Keratinocyte (primary cell): ENCODE measurements around the gene GTF3C1. TPM values are rescaled to one million over a fixed set of nuclear protein-coding genes. Genes with fewer than 3 reads are reported as not detected.

Experiments used
- DNase-seq: peaks from one replicate; pipeline ENCODE4 v3.0.0-alpha.2; 2011; ENCODE audit warnings: low read depth, missing footprints, low spot score
- FAIRE-seq: peaks from 2 replicates; lab custom pipeline; 2011; peaks lifted over from hg19 to GRCh38; lab: Jason Lieb, UNC
- H2AFZ ChIP-seq: 2 replicates; pipeline ENCODE4 v1.6.0; 2012; ENCODE audit warnings: low read length, control low read depth, inconsistent platforms; ENCODE audit not compliant: control insufficient read depth
- H3K27ac ChIP-seq: 2 replicates; pipeline ENCODE4 v1.5.1; 2011; ENCODE audit warnings: low read length; ENCODE audit not compliant: control insufficient read depth, insufficient read depth
- H3K27me3 ChIP-seq: 3 replicates; pipeline ENCODE4 v1.6.0; 2011; ENCODE audit warnings: low read length; ENCODE audit not compliant: control insufficient read depth, insufficient read depth; ENCODE audit errors: extremely low read depth
- H3K36me3 ChIP-seq, 2 experiments: 2 replicates in 1 of 2; 3 replicates in 1 of 2; pipeline ENCODE4 v1.5.1; 2011; ENCODE audit warnings: low read length in 2 of 2, mild to moderate bottlenecking in 1 of 2; ENCODE audit not compliant: control insufficient read depth in 2 of 2, insufficient read depth in 2 of 2; ENCODE audit errors: extremely low read depth in 1 of 2
- H3K4me1 ChIP-seq: 3 replicates; pipeline ENCODE4 v1.5.1; 2011; ENCODE audit warnings: low read length; ENCODE audit not compliant: control insufficient read depth, insufficient read depth; ENCODE audit errors: extremely low read depth
- H3K4me2 ChIP-seq: 3 replicates; pipeline ENCODE4 v1.6.0; 2011; ENCODE audit warnings: low read depth, low read length; ENCODE audit not compliant: control insufficient read depth, insufficient read depth; ENCODE audit errors: extremely low read depth
- H3K4me3 ChIP-seq, 3 experiments: fragments of 200-600 bp in 1 of 3; sonication (generic) in 1 of 3; 2 replicates in 2 of 3; 3 replicates in 1 of 3; pipeline ENCODE4 v1.5.1; 2011 to 2016; ENCODE audit warnings: low read length in 3 of 3, mild to moderate bottlenecking in 3 of 3, control low read depth in 2 of 3, inconsistent platforms in 1 of 3, low read depth in 1 of 3, mixed read lengths in 1 of 3, mixed run types in 1 of 3, moderate library complexity in 1 of 3; ENCODE audit not compliant: control insufficient read depth in 2 of 3, insufficient read depth in 2 of 3; ENCODE audit errors: extremely low read depth in 1 of 3
- H3K79me2 ChIP-seq: 2 replicates; pipeline ENCODE4 v1.6.0; 2012; ENCODE audit warnings: low read length; ENCODE audit not compliant: control insufficient read depth, insufficient read depth
- H3K9ac ChIP-seq: 3 replicates; pipeline ENCODE4 v1.6.0; 2011; ENCODE audit warnings: low read length; ENCODE audit not compliant: control insufficient read depth, insufficient read depth; ENCODE audit errors: extremely low read depth
- H3K9me1 ChIP-seq: 3 replicates; pipeline ENCODE4 v1.6.0; 2011; ENCODE audit warnings: low read length; ENCODE audit not compliant: control insufficient read depth, insufficient read depth; ENCODE audit errors: extremely low read depth
- H3K9me3 ChIP-seq: 2 replicates; pipeline ENCODE4 v1.5.1; 2012; ENCODE audit warnings: low read depth, low read length; ENCODE audit not compliant: control insufficient read depth
- H4K20me1 ChIP-seq: 3 replicates; pipeline ENCODE4 v1.6.0; 2011; ENCODE audit warnings: low read length; ENCODE audit not compliant: control insufficient read depth, insufficient read depth; ENCODE audit errors: extremely low read depth
- EZH2 ChIP-seq: IDR thresholded peaks from one replicate; pipeline ENCODE4 v1.6.1; 2012; ENCODE audit warnings: inconsistent platforms, mild to moderate bottlenecking, low read length, moderate library complexity
- dilution Hi-C: fragments of 300-500 bp; cut with MboI; formaldehyde crosslinking; loops from one replicate; pipeline ENCODE4 v1.7.0; 2020; ENCODE audit warnings: low sequenced_read_pairs; ENCODE audit not compliant: extremely low pct_ligation_motif_present
- polyA plus RNA-seq, 5 experiments: library from polyadenylated mRNA; depleted of rRNA in 3 of 5; stranded (reverse) in 3 of 5; stranded (forward) in 1 of 5; unstranded in 1 of 5; fragments of >200 nt; gene quantifications; 1 replicate in 1 of 5; 2 replicates in 3 of 5; 3 replicates in 1 of 5; pipeline versions ENCODE4 v1.2.1 to v1.2.3, GENCODE V29; 2011 to 2012; ENCODE audit warnings: missing spikeins in 2 of 5, low read depth in 1 of 5, low replicate concordance in 1 of 5
- TF ChIP-seq, protein P1 (sequence below), 3 experiments: IDR thresholded peaks in 1 of 3; conservative IDR thresholded peaks in 1 of 3; optimal IDR thresholded peaks in 1 of 3; 2 replicates in 2 of 3; 3 replicates in 1 of 3; pipeline versions ENCODE3 to v1.5.1; 2011; ENCODE audit warnings: low read length in 3 of 3, mild to moderate bottlenecking in 3 of 3, moderate library complexity in 2 of 3, control low read depth in 1 of 3, inconsistent platforms in 1 of 3; ENCODE audit not compliant: insufficient read depth in 2 of 3; ENCODE audit errors: extremely low read depth in 1 of 3

GTF3C1 gene
- polyA plus RNA-seq, 1 donor (not counting 4 experiments of a cell fraction or from before 2014, with no cell fraction given), result 23.5 TPM

DNA sequence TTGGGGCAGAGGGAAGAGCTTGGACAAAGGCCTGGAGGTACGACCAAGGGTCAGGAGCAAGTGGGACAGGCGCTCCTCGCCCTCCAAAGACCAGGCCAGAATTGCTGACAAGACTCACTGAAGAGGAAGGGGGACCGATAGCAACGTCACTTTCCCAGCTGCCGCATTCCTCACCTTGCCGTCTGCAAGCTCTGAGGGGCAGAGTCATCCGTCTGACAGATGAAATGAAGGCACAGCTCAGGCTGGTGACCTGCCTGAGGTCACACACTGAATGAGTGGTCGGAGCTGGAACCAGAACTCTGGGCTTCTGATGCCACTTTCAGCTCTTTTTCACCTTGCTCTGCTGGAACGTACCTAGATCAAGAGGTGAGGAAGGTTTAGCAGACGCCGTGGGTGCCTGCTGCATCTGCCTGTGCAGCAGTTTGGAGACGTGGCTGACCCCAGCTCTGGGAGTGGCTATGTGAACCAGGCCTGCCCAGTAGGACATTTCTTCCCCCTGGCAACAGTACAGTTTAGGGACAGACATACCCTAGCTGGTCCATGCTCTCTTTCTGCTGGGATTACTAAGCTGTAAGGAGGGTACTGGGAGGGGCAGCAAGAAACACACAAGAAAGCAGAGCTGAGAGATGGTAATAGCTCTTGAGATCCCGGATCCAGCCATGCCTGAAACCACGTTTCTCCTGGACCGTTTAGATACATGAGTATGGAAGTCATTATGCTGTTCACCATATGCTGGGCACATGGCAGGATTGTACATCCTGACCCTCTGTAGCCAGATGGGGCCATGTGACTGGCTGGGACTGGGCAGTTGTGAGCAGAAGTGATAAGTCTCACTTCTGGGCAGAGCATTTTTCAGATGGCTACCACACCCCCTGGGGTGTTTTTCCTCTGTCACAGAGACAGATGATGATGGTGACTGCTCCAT is 96.9 kb downstream of the GTF3C1 start:
- TF ChIP-seq EZH2, result no peak
- TF ChIP-seq, protein P1, sequence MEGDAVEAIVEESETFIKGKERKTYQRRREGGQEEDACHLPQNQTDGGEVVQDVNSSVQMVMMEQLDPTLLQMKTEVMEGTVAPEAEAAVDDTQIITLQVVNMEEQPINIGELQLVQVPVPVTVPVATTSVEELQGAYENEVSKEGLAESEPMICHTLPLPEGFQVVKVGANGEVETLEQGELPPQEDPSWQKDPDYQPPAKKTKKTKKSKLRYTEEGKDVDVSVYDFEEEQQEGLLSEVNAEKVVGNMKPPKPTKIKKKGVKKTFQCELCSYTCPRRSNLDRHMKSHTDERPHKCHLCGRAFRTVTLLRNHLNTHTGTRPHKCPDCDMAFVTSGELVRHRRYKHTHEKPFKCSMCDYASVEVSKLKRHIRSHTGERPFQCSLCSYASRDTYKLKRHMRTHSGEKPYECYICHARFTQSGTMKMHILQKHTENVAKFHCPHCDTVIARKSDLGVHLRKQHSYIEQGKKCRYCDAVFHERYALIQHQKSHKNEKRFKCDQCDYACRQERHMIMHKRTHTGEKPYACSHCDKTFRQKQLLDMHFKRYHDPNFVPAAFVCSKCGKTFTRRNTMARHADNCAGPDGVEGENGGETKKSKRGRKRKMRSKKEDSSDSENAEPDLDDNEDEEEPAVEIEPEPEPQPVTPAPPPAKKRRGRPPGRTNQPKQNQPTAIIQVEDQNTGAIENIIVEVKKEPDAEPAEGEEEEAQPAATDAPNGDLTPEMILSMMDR (optimal IDR thresholded peaks at IDR 0.05 in 1 of 3, IDR thresholded peaks at IDR 0.05 in 1 of 3, conservative IDR thresholded peaks at IDR 0.05 in 1 of 3; ENCODE audit: extremely low read depth in 1 of 3, insufficient read depth in 2 of 3, low read length in 3 of 3), result no peak
- H3K4me1 ChIP-seq, result peaks cover 16% of the 10 kb centered on the region
- no peaks in the 10 kb centered on the region for H3K79me2 ChIP-seq
- dilution Hi-C loops, result no loop called here
- H3K9me1 ChIP-seq, result no peaks in the 10 kb centered on the region
- no peaks in the 10 kb centered on the region for H3K36me3 ChIP-seq
- H3K4me3 ChIP-seq, result no peak overlapping the region
- H3K4me2 ChIP-seq, result no peak overlapping the region
- H3K9me3 ChIP-seq, result no peaks in the 10 kb centered on the region
- DNase-seq (no peak), FAIRE-seq (no peak)
- H4K20me1 ChIP-seq, result no peaks in the 10 kb centered on the region
- H2AFZ ChIP-seq, result no peak overlapping the region
- no peak overlapping the region for H3K27ac ChIP-seq
- no peak overlapping the region for H3K9ac ChIP-seq
- H3K27me3 ChIP-seq, result peaks cover 22% of the 10 kb centered on the region

DNA sequence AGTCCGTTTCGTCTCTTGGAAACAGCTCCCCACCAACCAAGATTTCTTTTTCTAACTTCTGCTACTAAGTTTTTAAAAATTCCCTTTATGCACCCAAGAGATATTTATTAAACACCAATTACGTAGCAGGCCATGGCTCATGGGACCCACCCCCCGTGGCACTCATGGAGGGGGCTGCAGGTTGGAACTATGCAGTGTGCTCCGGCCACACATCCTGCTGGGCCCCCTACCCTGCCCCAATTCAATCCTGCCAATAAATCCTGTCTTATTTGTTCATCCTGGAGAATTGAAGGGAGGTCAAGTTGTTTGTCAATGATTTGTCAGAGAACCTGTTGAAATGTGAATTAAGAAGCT is 99.5 kb downstream of the GTF3C1 start:
- TF ChIP-seq, protein P1 (optimal IDR thresholded peaks at IDR 0.05 in 1 of 3, IDR thresholded peaks at IDR 0.05 in 1 of 3, conservative IDR thresholded peaks at IDR 0.05 in 1 of 3; ENCODE audit: extremely low read depth in 1 of 3, insufficient read depth in 2 of 3, low read length in 3 of 3), result no peak
- TF ChIP-seq EZH2, result no peak
- dilution Hi-C loops, result no loop called here
- no peak for DNase-seq
- no peaks in the 10 kb centered on the region for H3K4me1 ChIP-seq
- peaks cover 22% of the 10 kb centered on the region for H3K27me3 ChIP-seq
- no peaks in the 10 kb centered on the region for H4K20me1 ChIP-seq
- H3K4me2 ChIP-seq, result no peak overlapping the region
- H3K9me1 ChIP-seq, result no peaks in the 10 kb centered on the region
- H3K36me3 ChIP-seq, result no peaks in the 10 kb centered on the region
- H3K9ac ChIP-seq, result no peak overlapping the region
- H2AFZ ChIP-seq, result no peak overlapping the region
- H3K4me3 ChIP-seq, result no peak overlapping the region
- H3K79me2 ChIP-seq, result no peaks in the 10 kb centered on the region
- peaks cover 1% of the 10 kb centered on the region for H3K9me3 ChIP-seq
- no peak overlapping the region for H3K27ac ChIP-seq
- no peak for FAIRE-seq
